A549 treated with CpdA at 1 μM for 4 hours (cell line): ENCODE measurements around the gene CANX. TPM values are rescaled to one million over a fixed set of nuclear protein-coding genes. Genes with fewer than 3 reads are reported as not detected.

Experiments
- total RNA-seq: library from RNA; stranded (reverse); fragments of 200-300 nt; extraction: Qiagen RNA extraction; gene quantifications from 5 replicates; pipeline ENCODE4 v1.2.3, GENCODE V29; 2022; ENCODE audit warnings: low read depth

CANX gene
- 352 to 462 TPM (median 395 TPM) in 5 replicates for total RNA-seq

GRCh38 chr5:179698935-179699615 lies at the start of gene CANX:
CANX (plus strand) TSS chr5:179698967; CDS start chr5:179705682, 6,715 bp downstream.

GRCh38 chr5:179680780-179681401 lies 17.9 kb upstream of the CANX start, which contains the start of gene CBY3:
CBY3 (minus strand) TSS chr5:179681034; CDS start chr5:179680918, 116 bp downstream.

GRCh38 chr5:179732412-179732917 lies 33.7 kb downstream of the CANX start, which contains the start of gene MAML1:
MAML1 (plus strand) TSS chr5:179732822; CDS start chr5:179733113, 291 bp downstream.

Other genes starting within 250 kb of the CANX start
- gene RUFY1, start 148.4 kb upstream of the CANX start, total RNA-seq = 27.1 to 31.2 TPM (median 29.0 TPM) in 5 replicates
- 487 to 731 TPM (median 520 TPM) in 5 replicates for gene HNRNPH1, start 75.3 kb upstream of the CANX start, total RNA-seq
- gene CBY3, start 17.9 kb upstream of the CANX start, total RNA-seq = not detected in 5 replicates
- gene MAML1, start 33.9 kb downstream of the CANX start, total RNA-seq = 18.3 to 21.6 TPM (median 21.2 TPM) in 5 replicates
- 0.16 TPM in 1 of 5 replicates, not detected in the others for gene LTC4S, start 95.0 kb downstream of the CANX start, total RNA-seq
- gene MGAT4B, start 107.9 kb downstream of the CANX start, total RNA-seq = 233 to 272 TPM (median 255 TPM) in 5 replicates
- gene SQSTM1, start 121.9 kb downstream of the CANX start, total RNA-seq = 1,418 to 2,161 TPM (median 1,454 TPM) in 5 replicates
- gene MRNIP, start 159.8 kb downstream of the CANX start, total RNA-seq = 12.8 to 23.9 TPM (median 20.0 TPM) in 5 replicates
- gene TBC1D9B, start 208.9 kb downstream of the CANX start, total RNA-seq = 56.1 to 69.8 TPM (median 59.9 TPM) in 5 replicates